AG09319 (cell line): Measurements from ENCODE around the gene GXYLT1.

Experiments
- DNase-seq: peaks from one replicate; pipeline ENCODE4 v3.0.0-alpha.2; 2010; ENCODE audit warnings: low read depth; ENCODE audit errors: extremely low read depth
- CTCF ChIP-seq: IDR thresholded peaks from 2 replicates; pipeline ENCODE4 v1.5.1; 2011; ENCODE audit warnings: low read depth, mild to moderate bottlenecking, inconsistent platforms, low read length, moderate library complexity

Gene GXYLT1

GRCh38 chr12:42144158-42144407 lies 591 bp downstream of the GXYLT1 start:
- no peak for TF ChIP-seq CTCF
- DNase-seq = no peak

- no peak for TF ChIP-seq CTCF
- DNase-seq = no peak
Observed at GRCh38 chr12:42143452-42144157, 1.1 kb downstream of the GXYLT1 start.

GRCh38 chr12:42141981-42142606 lies 2.6 kb downstream of the GXYLT1 start:
- DNase-seq = no peak
- no peak for TF ChIP-seq CTCF

GRCh38 chr12:42140901-42141300 lies 3.8 kb downstream of the GXYLT1 start:
- no peak for DNase-seq

GRCh38 chr12:42135259-42135814 lies 9.3 kb downstream of the GXYLT1 start:
- no peak for TF ChIP-seq CTCF
- no peak for DNase-seq

More at GRCh38 chr12:42140901-42141300, 3.8 kb downstream of the GXYLT1 start:
- TF ChIP-seq CTCF = no peak

GRCh38 chr12:42130672-42131402 lies 13.8 kb downstream of the GXYLT1 start:
- DNase-seq = no peak
- no peak for TF ChIP-seq CTCF

- DNase-seq = no peak
- peak; percentile 84 for TF ChIP-seq CTCF
Observed at GRCh38 chr12:42129595-42130204, 15.0 kb downstream of the GXYLT1 start.
